H9 (cell line): Measurements from ENCODE around the gene ACTN2. TPM values are rescaled to one million over a fixed set of nuclear protein-coding genes. Genes with fewer than 3 reads are reported as not detected.

Source experiments
- DNase-seq: peaks from one replicate; pipeline ENCODE4 v3.0.0-alpha.2; 2017
- H2AFZ ChIP-seq: one replicate; pipeline ENCODE4 v1.6.1; 2013; ENCODE audit warnings: mild to moderate bottlenecking, low read length, control low read depth, moderate library complexity
- H2AK5ac ChIP-seq: 2 replicates; pipeline ENCODE4 v1.6.1; 2013; ENCODE audit warnings: low read length, control low read depth, mixed read lengths; ENCODE audit not compliant: insufficient read length
- H2BK120ac ChIP-seq: one replicate; pipeline ENCODE4 v1.6.1; 2013; ENCODE audit warnings: low read depth, mild to moderate bottlenecking, low read length, control low read depth, inconsistent platforms; ENCODE audit not compliant: poor library complexity, severe bottlenecking
- H2BK12ac ChIP-seq: 2 replicates; pipeline ENCODE4 v1.6.1; 2013; ENCODE audit warnings: low read length, control low read depth, mixed read lengths, low read depth; ENCODE audit not compliant: insufficient read length
- H2BK15ac ChIP-seq: 2 replicates; pipeline ENCODE4 v1.6.1; 2013; ENCODE audit warnings: low read depth, low read length, control low read depth
- H2BK20ac ChIP-seq: one replicate; pipeline ENCODE4 v1.6.1; 2013; ENCODE audit warnings: low read depth, mild to moderate bottlenecking, low read length, control low read depth, inconsistent platforms; ENCODE audit not compliant: poor library complexity, severe bottlenecking
- H2BK5ac ChIP-seq: 2 replicates; pipeline ENCODE4 v1.6.1; 2013; ENCODE audit warnings: low read length, control low read depth, mixed read lengths; ENCODE audit not compliant: insufficient read length
- H3K14ac ChIP-seq: 2 replicates; pipeline ENCODE4 v1.6.1; 2013; ENCODE audit warnings: low read length, control low read depth; ENCODE audit not compliant: insufficient read depth
- H3K18ac ChIP-seq: 2 replicates; pipeline ENCODE4 v1.6.1; 2013; ENCODE audit warnings: low read depth, mild to moderate bottlenecking, mixed read lengths, low read length, control low read depth; ENCODE audit not compliant: insufficient read length
- H3K23ac ChIP-seq: 2 replicates; pipeline ENCODE4 v1.6.1; 2013; ENCODE audit warnings: low read length, control low read depth, mixed read lengths, low read depth; ENCODE audit not compliant: insufficient read length
- H3K23me2 ChIP-seq: 2 replicates; pipeline ENCODE4 v1.6.1; 2013; ENCODE audit warnings: low read depth, mild to moderate bottlenecking, mixed read lengths, low read length, control low read depth; ENCODE audit not compliant: insufficient read length, poor library complexity, severe bottlenecking
- H3K27ac ChIP-seq: 2 replicates; pipeline ENCODE4 v1.5.1; 2013; ENCODE audit warnings: low read length, control low read depth, mixed read lengths, low read depth; ENCODE audit not compliant: insufficient read length
- H3K27me3 ChIP-seq: 2 replicates; pipeline ENCODE4 v1.6.1; 2013; ENCODE audit warnings: low read length, control low read depth, inconsistent platforms; ENCODE audit not compliant: insufficient read depth
- H3K4ac ChIP-seq: 2 replicates; pipeline ENCODE4 v1.6.1; 2013; ENCODE audit warnings: low read depth, mild to moderate bottlenecking, control low read depth, inconsistent platforms, low read length, moderate library complexity
- H3K4me1 ChIP-seq: 2 replicates; pipeline ENCODE4 v1.6.1; 2013; ENCODE audit warnings: low read length, control low read depth, inconsistent platforms; ENCODE audit not compliant: insufficient read depth
- H3K4me2 ChIP-seq: 2 replicates; pipeline ENCODE4 v1.6.1; 2013; ENCODE audit warnings: low read length, control low read depth, mixed read lengths; ENCODE audit not compliant: insufficient read length, insufficient read depth
- H3K56ac ChIP-seq: 2 replicates; pipeline ENCODE4 v1.6.1; 2013; ENCODE audit warnings: low read depth, mild to moderate bottlenecking, mixed read lengths, low read length, control low read depth; ENCODE audit not compliant: insufficient read length
- H3K79me1 ChIP-seq: 2 replicates; pipeline ENCODE4 v1.6.1; 2013; ENCODE audit warnings: low read depth, mild to moderate bottlenecking, moderate library complexity, low read length, control low read depth, inconsistent platforms; ENCODE audit not compliant: insufficient read depth, poor library complexity, severe bottlenecking
- H3K79me2 ChIP-seq: 2 replicates; pipeline ENCODE4 v1.6.1; 2013; ENCODE audit warnings: low read length, control low read depth, inconsistent platforms; ENCODE audit not compliant: insufficient read depth
- H3K9ac ChIP-seq: 2 replicates; pipeline ENCODE4 v1.6.1; 2013; ENCODE audit warnings: low read length, control low read depth, mixed read lengths; ENCODE audit not compliant: insufficient read length; ENCODE audit errors: extremely low read depth
- H3K9me3 ChIP-seq: one replicate; pipeline ENCODE4 v1.6.1; 2013; ENCODE audit warnings: low read depth, low read length, inconsistent platforms; ENCODE audit not compliant: control insufficient read depth
- H3T11ph ChIP-seq: one replicate; pipeline ENCODE4 v1.6.1; 2013; ENCODE audit warnings: mild to moderate bottlenecking, low read length, control low read depth, inconsistent platforms
- H4K20me1 ChIP-seq: one replicate; pipeline ENCODE4 v1.6.1; 2013; ENCODE audit not compliant: control insufficient read depth, insufficient read length, insufficient read depth
- H4K5ac ChIP-seq: 2 replicates; pipeline ENCODE4 v1.6.1; 2013; ENCODE audit warnings: low read depth, mild to moderate bottlenecking, mixed read lengths, low read length, control low read depth; ENCODE audit not compliant: insufficient read length
- H4K8ac ChIP-seq: replicated peaks from 2 replicates; pipeline ENCODE4 v1.6.1; 2013; ENCODE audit warnings: low read length, control low read depth, mixed read lengths, low read depth; ENCODE audit not compliant: insufficient read length
- H4K91ac ChIP-seq: 2 replicates; pipeline ENCODE4 v1.6.1; 2013; ENCODE audit warnings: low read depth, mild to moderate bottlenecking, moderate library complexity, mixed read lengths, low read length, control low read depth; ENCODE audit not compliant: insufficient read length
- H3K27ac Mint-ChIP-seq, 3 experiments: 2 replicates in 2 of 3; 3 replicates in 1 of 3; pipeline ENCODE4 v1.8.0; 2020 to 2021; ENCODE audit warnings: mixed read lengths in 3 of 3, mild to moderate bottlenecking in 1 of 3, moderate library complexity in 1 of 3
- H3K27me3 Mint-ChIP-seq: 2 replicates; pipeline ENCODE4 v1.8.0; 2021; ENCODE audit warnings: low read depth, mild to moderate bottlenecking, moderate library complexity, mixed read lengths
- H3K36me3 Mint-ChIP-seq, 3 experiments: 2 replicates in 2 of 3; 3 replicates in 1 of 3; pipeline ENCODE4 v1.8.0; 2020 to 2021; ENCODE audit warnings: low read depth in 3 of 3, mixed read lengths in 3 of 3; ENCODE audit not compliant: insufficient read depth in 1 of 3
- H3K4me1 Mint-ChIP-seq, 2 experiments: 2 replicates each; pipeline ENCODE4 v1.8.0; 2020; ENCODE audit warnings: mixed read lengths in 2 of 2
- H3K4me3 Mint-ChIP-seq, 2 experiments: 2 replicates in 1 of 2; 3 replicates in 1 of 2; pipeline ENCODE4 v1.8.0; 2020 to 2021; ENCODE audit warnings: mild to moderate bottlenecking in 2 of 2, mixed read lengths in 2 of 2, moderate library complexity in 1 of 2
- H3K9me3 Mint-ChIP-seq, 2 experiments: 2 replicates in 1 of 2; 3 replicates in 1 of 2; pipeline ENCODE4 v1.8.0; 2020; ENCODE audit warnings: mild to moderate bottlenecking in 2 of 2, mixed read lengths in 2 of 2, moderate library complexity in 1 of 2
- WGBS: extraction: QIAGEN DNeasy Blood & Tissue Kit; methylation state at CpG from one replicate; pipeline ENCODE4 v1.1.7; 2013; ENCODE audit warnings: missing lambda C conversion rate, low lambda C conversion rate, mixed read lengths; ENCODE audit not compliant: insufficient read length; ENCODE audit errors: extremely low coverage; 5-methylcytosine and 5-hydroxymethylcytosine counted together
- total RNA-seq: library from RNA; stranded (reverse); gene quantifications from 2 replicates; pipeline ENCODE4 v1.2.1, GENCODE V29; 2021
- TF ChIP-seq, protein P1 (sequence below): fragments of 200-600 bp; sonication (generic); conservative IDR thresholded peaks from 3 replicates; pipeline ENCODE4 v1.8.0; 2021; ENCODE audit warnings: antibody characterized with exemption, mild to moderate bottlenecking

Gene ACTN2
- total RNA-seq, 1 experiment from 2014 or later = 2.3 TPM

DNA sequence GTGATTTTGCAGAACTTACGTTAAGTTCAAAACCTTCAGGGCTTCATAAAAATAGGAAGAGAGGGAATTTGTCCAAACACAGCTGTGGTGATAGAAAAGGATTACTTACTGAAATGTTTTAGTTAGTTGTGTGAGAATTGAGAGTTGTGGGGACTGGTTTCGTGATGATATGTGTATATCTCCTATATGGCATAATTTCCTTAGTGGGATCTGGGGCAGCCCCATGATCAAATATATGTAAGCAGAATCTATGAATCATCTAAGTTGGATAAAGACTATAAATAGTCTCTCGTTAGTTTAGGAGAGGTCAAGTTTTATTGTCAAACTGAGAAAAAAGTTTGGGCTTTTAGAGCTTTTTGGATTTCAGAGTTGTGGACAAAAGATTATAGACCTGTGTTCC, 123.7 kb downstream of the ACTN2 start:
- no peak overlapping the region for H2BK12ac ChIP-seq
- no peak overlapping the region for H3K56ac ChIP-seq
- Mint-ChIP-seq H3K36me3 (peaks cover 6 to 27% (median 27%) of the 10 kb centered on the region in 3 experiments; a peak in 6 of 7 replicates), H3K27me3 (no peaks in the 10 kb centered on the region), H3K27ac (no peak overlapping the region; a peak in 1 of 7 replicates), H3K4me3 (no peak overlapping the region), H3K9me3 (no peaks in the 10 kb centered on the region), H3K4me1 (no peaks in the 10 kb centered on the region)
- H2BK20ac ChIP-seq = no peak overlapping the region
- H3K4me2 ChIP-seq = no peak overlapping the region
- H3K18ac ChIP-seq = no peak overlapping the region
- H4K8ac ChIP-seq = no peak overlapping the region
- no peaks in the 10 kb centered on the region for H3K79me2 ChIP-seq
- no peak overlapping the region for H2AFZ ChIP-seq
- WGBS = no CpG with 5 or more reads among the region's 3 CpGs
- no peak overlapping the region for H3K4ac ChIP-seq
- no peaks in the 10 kb centered on the region for H3K79me1 ChIP-seq
- H3K23me2 ChIP-seq = no peaks in the 10 kb centered on the region
- H3K27me3 ChIP-seq = no peaks in the 10 kb centered on the region
- no peaks in the 10 kb centered on the region for H3K9me3 ChIP-seq
- H2BK5ac ChIP-seq = no peak overlapping the region
- H2AK5ac ChIP-seq = no peak overlapping the region
- H3K4me1 ChIP-seq = no peaks in the 10 kb centered on the region
- no peak overlapping the region for H4K5ac ChIP-seq
- no peak overlapping the region for H3K14ac ChIP-seq
- no peak overlapping the region for H3K9ac ChIP-seq
- no peak overlapping the region for H3T11ph ChIP-seq
- DNase-seq = no peak
- H3K23ac ChIP-seq = no peak overlapping the region
- no peak overlapping the region for H2BK120ac ChIP-seq
- TF ChIP-seq, protein P1, sequence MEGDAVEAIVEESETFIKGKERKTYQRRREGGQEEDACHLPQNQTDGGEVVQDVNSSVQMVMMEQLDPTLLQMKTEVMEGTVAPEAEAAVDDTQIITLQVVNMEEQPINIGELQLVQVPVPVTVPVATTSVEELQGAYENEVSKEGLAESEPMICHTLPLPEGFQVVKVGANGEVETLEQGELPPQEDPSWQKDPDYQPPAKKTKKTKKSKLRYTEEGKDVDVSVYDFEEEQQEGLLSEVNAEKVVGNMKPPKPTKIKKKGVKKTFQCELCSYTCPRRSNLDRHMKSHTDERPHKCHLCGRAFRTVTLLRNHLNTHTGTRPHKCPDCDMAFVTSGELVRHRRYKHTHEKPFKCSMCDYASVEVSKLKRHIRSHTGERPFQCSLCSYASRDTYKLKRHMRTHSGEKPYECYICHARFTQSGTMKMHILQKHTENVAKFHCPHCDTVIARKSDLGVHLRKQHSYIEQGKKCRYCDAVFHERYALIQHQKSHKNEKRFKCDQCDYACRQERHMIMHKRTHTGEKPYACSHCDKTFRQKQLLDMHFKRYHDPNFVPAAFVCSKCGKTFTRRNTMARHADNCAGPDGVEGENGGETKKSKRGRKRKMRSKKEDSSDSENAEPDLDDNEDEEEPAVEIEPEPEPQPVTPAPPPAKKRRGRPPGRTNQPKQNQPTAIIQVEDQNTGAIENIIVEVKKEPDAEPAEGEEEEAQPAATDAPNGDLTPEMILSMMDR = no peak
- no peaks in the 10 kb centered on the region for H4K20me1 ChIP-seq
- H4K91ac ChIP-seq = no peak overlapping the region
- no peak overlapping the region for H2BK15ac ChIP-seq
- H3K27ac ChIP-seq = no peak overlapping the region
